ENCODE data around the gene TSNAX.

GRCh38 chr1:231613419-231614349 is 85.2 kb downstream of the TSNAX start:
- TF ChIP-seq CTCF (optimal IDR thresholded peaks at IDR 0.05 in 1 of 3, IDR thresholded peaks at IDR 0.05 in 1 of 3, conservative IDR thresholded peaks at IDR 0.05 in 1 of 3; ENCODE audit: extremely low read depth in 1 of 3, insufficient read depth in 2 of 3, low read length in 3 of 3) (no peak), EZH2 (IDR thresholded peaks at IDR 0.05; ENCODE audit: low read length) (no peak)
